Mesothelial cell of epicardium (in vitro differentiated cells): ENCODE data around the gene FREM2. TPM values are rescaled to one million over a fixed set of nuclear protein-coding genes. Genes with fewer than 3 reads are reported as not detected.

Experiments
- DNase-seq, 2 experiments: peaks; one replicate each; pipeline ENCODE4 v3.0.0; 2021; ENCODE audit warnings: low spot score in 2 of 2; ENCODE audit not compliant: unreplicated experiment in 2 of 2
- H3K27ac Mint-ChIP-seq: 2 replicates; pipeline ENCODE4 v1.8.0; 2021; ENCODE audit warnings: mixed read lengths
- H3K27me3 Mint-ChIP-seq: 2 replicates; pipeline ENCODE4 v1.8.0; 2021; ENCODE audit warnings: low read depth, mixed read lengths
- H3K36me3 Mint-ChIP-seq: 2 replicates; pipeline ENCODE4 v1.8.0; 2021; ENCODE audit warnings: mixed read lengths
- H3K4me1 Mint-ChIP-seq: 2 replicates; pipeline ENCODE4 v1.8.0; 2021; ENCODE audit warnings: mixed read lengths
- H3K4me3 Mint-ChIP-seq: 2 replicates; pipeline ENCODE4 v1.8.0; 2021; ENCODE audit warnings: mild to moderate bottlenecking, moderate library complexity, mixed read lengths
- H3K9me3 Mint-ChIP-seq: 2 replicates; pipeline ENCODE4 v1.8.0; 2021; ENCODE audit warnings: mixed read lengths
- CTCF ChIP-seq: fragments of 200-600 bp; sonication (generic); IDR thresholded peaks from one replicate; pipeline ENCODE4 v1.5.0; 2021; ENCODE audit warnings: antibody characterized with exemption; ENCODE audit not compliant: unreplicated experiment
- total RNA-seq: library from RNA; stranded (reverse); gene quantifications from 3 replicates; pipeline ENCODE4 v1.2.1, GENCODE V29; 2021

The FREM2 gene
- total RNA-seq, 1 donor from 2014 or later = 83.5 TPM

GRCh38 chr13:38826182-38826813 is 139.4 kb downstream of the FREM2 start:
- no peak for DNase-seq
- TF ChIP-seq CTCF = no peak
- no peaks in the 10 kb centered on the region for H3K9me3 Mint-ChIP-seq
- H3K4me1 Mint-ChIP-seq = peaks cover 6% of the 10 kb centered on the region
- H3K27me3 Mint-ChIP-seq = no peaks in the 10 kb centered on the region
- no peak overlapping the region for H3K4me3 Mint-ChIP-seq
- H3K36me3 Mint-ChIP-seq = peaks cover 10% of the 10 kb centered on the region
- H3K27ac Mint-ChIP-seq = no peak overlapping the region

- TF ChIP-seq CTCF = no peak
- Mint-ChIP-seq H3K27me3 (no peaks in the 10 kb centered on the region), H3K9me3 (peaks cover 14% of the 10 kb centered on the region), H3K27ac (no peak overlapping the region), H3K4me3 (no peak overlapping the region), H3K4me1 (no peaks in the 10 kb centered on the region), H3K36me3 (peaks cover 15% of the 10 kb centered on the region)
- DNase-seq = no peak
Observed at GRCh38 chr13:38830442-38831045, 143.7 kb downstream of the FREM2 start.

- Mint-ChIP-seq H3K4me3 (no peak overlapping the region), H3K36me3 (peaks cover 12% of the 10 kb centered on the region), H3K27ac (peak overlapping the region; percentile 7), H3K27me3 (no peaks in the 10 kb centered on the region), H3K9me3 (no peaks in the 10 kb centered on the region), H3K4me1 (peaks cover 13% of the 10 kb centered on the region)
- no peak for TF ChIP-seq CTCF
- DNase-seq = no peak
Observed at GRCh38 chr13:38844581-38844980, 157.7 kb downstream of the FREM2 start.

- no peaks in the 10 kb centered on the region for H3K27me3 Mint-ChIP-seq
- H3K36me3 Mint-ChIP-seq = peaks cover 33% of the 10 kb centered on the region
- no peak overlapping the region for H3K4me3 Mint-ChIP-seq
- peaks cover 13% of the 10 kb centered on the region for H3K4me1 Mint-ChIP-seq
- H3K9me3 Mint-ChIP-seq = no peaks in the 10 kb centered on the region
- no peak for TF ChIP-seq CTCF
- DNase-seq = no peak
- no peak overlapping the region for H3K27ac Mint-ChIP-seq
Observed at GRCh38 chr13:38848360-38848759, 161.5 kb downstream of the FREM2 start.

GRCh38 chr13:38849315-38849714 is 162.4 kb downstream of the FREM2 start:
- peaks cover 10% of the 10 kb centered on the region for H3K4me1 Mint-ChIP-seq
- no peak for TF ChIP-seq CTCF
- DNase-seq = no peak
- H3K9me3 Mint-ChIP-seq = no peaks in the 10 kb centered on the region
- no peaks in the 10 kb centered on the region for H3K27me3 Mint-ChIP-seq
- no peak overlapping the region for H3K4me3 Mint-ChIP-seq
- H3K36me3 Mint-ChIP-seq = peaks cover 34% of the 10 kb centered on the region
- H3K27ac Mint-ChIP-seq = no peak overlapping the region
